ENCODE measurements around the gene MED12L.

DNA sequence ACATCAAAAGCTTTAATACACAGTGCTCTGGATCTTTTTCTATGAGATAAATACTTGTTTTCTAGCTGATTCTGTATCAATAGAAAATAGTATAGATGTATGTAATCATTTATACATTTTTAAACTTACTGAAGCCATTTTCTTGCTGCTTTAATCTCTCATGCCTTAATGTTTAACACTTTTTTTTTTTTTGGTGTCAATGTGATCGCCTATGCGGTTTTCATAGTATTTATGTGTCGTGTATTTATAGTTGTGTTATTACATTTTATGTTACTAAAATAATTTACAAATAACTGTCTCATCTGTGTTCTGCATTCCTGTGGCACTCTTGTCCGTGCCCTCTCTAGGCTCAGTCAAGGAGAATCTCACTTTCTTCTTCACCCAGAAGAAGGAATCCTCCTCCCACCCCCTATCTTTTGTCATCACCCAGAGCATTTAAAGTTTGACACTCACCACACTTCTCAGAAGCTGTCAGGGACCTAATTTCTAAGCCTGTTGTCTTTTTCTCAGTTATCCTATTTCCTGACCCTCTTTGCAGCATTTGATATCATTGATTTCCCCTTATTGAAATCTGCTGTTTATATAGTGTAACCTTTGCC lies 138.9 kb downstream of the MED12L start:
- TF ChIP-seq ELF1 (IDR thresholded peaks at IDR 0.05) (no peak), MXI1 (IDR thresholded peaks at IDR 0.05; ENCODE audit: low read depth, low read length) (no peak), RAD21 (IDR thresholded peaks at IDR 0.05; ENCODE audit: low read length) (no peak), SIN3A (IDR thresholded peaks at IDR 0.05; ENCODE audit: borderline replicate concordance, low read depth, low read length) (no peak), JUND (IDR thresholded peaks at IDR 0.05) (no peak), POLR2AphosphoS5 (IDR thresholded peaks at IDR 0.05; ENCODE audit: low read depth, low read length) (no peak), RFX5 (IDR thresholded peaks at IDR 0.05; ENCODE audit: low read length) (no peak), NRF1 (IDR thresholded peaks at IDR 0.05; ENCODE audit: low read depth, low read length) (no peak)
- TF ChIP-seq, protein P1, sequence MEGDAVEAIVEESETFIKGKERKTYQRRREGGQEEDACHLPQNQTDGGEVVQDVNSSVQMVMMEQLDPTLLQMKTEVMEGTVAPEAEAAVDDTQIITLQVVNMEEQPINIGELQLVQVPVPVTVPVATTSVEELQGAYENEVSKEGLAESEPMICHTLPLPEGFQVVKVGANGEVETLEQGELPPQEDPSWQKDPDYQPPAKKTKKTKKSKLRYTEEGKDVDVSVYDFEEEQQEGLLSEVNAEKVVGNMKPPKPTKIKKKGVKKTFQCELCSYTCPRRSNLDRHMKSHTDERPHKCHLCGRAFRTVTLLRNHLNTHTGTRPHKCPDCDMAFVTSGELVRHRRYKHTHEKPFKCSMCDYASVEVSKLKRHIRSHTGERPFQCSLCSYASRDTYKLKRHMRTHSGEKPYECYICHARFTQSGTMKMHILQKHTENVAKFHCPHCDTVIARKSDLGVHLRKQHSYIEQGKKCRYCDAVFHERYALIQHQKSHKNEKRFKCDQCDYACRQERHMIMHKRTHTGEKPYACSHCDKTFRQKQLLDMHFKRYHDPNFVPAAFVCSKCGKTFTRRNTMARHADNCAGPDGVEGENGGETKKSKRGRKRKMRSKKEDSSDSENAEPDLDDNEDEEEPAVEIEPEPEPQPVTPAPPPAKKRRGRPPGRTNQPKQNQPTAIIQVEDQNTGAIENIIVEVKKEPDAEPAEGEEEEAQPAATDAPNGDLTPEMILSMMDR (IDR thresholded peaks at IDR 0.05): no peak
- TF ChIP-seq, protein P2, sequence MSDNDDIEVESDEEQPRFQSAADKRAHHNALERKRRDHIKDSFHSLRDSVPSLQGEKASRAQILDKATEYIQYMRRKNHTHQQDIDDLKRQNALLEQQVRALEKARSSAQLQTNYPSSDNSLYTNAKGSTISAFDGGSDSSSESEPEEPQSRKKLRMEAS (IDR thresholded peaks at IDR 0.05; ENCODE audit: low read depth): no peak
- TF ChIP-seq, protein P3, sequence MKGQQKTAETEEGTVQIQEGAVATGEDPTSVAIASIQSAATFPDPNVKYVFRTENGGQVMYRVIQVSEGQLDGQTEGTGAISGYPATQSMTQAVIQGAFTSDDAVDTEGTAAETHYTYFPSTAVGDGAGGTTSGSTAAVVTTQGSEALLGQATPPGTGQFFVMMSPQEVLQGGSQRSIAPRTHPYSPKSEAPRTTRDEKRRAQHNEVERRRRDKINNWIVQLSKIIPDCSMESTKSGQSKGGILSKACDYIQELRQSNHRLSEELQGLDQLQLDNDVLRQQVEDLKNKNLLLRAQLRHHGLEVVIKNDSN (IDR thresholded peaks at IDR 0.05; ENCODE audit: borderline replicate concordance, low read depth): no peak

Data from SK-N-SH (cell line).